Heart left ventricle (tissue), 16 donors: ENCODE results near the gene SLC17A2. TPM values are rescaled to one million over a fixed set of nuclear protein-coding genes. Genes with fewer than 3 reads are reported as not detected.

Experiments used
- ATAC-seq, 4 donors: fragments of 200-7000 bp; cut with Tn5 transposase; one replicate each; pipeline ENCODE4 v1.9.1; 2020 to 2022; ENCODE audit warnings: moderate library complexity in 4 of 4, mild to moderate bottlenecking in 3 of 4, moderate number of reproducible peaks in 1 of 4
- DNase-seq, 5 donors: peaks; one replicate each; pipeline ENCODE4 v3.0.0-alpha.2; 2020
- H3K27ac ChIP-seq, 12 donors: fragments of 200-600 bp; sonication (generic) in 4 of 12; one replicate each; pipeline versions ENCODE4 v1.5.0 to v1.8.0; 2016 to 2022; ENCODE audit warnings: mild to moderate bottlenecking in 2 of 12
- H3K27me3 ChIP-seq, 9 donors: fragments of 200-600 bp; sonication (generic) in 2 of 9; one replicate each; pipeline versions ENCODE4 v1.5.1 to v1.8.0; 2016 to 2022; ENCODE audit warnings: mild to moderate bottlenecking in 3 of 9
- H3K36me3 ChIP-seq, 9 donors: fragments of 200-600 bp; sonication (generic) in 2 of 9; one replicate each; pipeline versions ENCODE4 v1.5.0 to v1.8.0; 2018 to 2022; ENCODE audit warnings: mild to moderate bottlenecking in 2 of 9
- H3K4me1 ChIP-seq, 12 donors: fragments of 200-600 bp; sonication (generic) in 4 of 12; one replicate each; pipeline versions ENCODE4 v1.5.0 to v1.8.0; 2016 to 2022; ENCODE audit warnings: mild to moderate bottlenecking in 3 of 12
- H3K4me3 ChIP-seq, 12 donors: fragments of 200-600 bp; sonication (generic) in 4 of 12; one replicate each; pipeline versions ENCODE4 v1.5.0 to v1.8.0; 2017 to 2022; ENCODE audit warnings: mild to moderate bottlenecking in 9 of 12, moderate library complexity in 4 of 12
- H3K9me3 ChIP-seq, 12 donors: fragments of 200-600 bp; sonication (generic) in 4 of 12; one replicate each; pipeline versions ENCODE4 v1.5.0 to v1.8.0; 2016 to 2022; ENCODE audit warnings: mild to moderate bottlenecking in 1 of 12
- POLR2A ChIP-seq, 2 donors: fragments of 450-650 bp; IDR thresholded peaks; one replicate each; pipeline ENCODE4 v1.6.1; 2017; ENCODE audit warnings: antibody characterized with exemption in 2 of 2, mild to moderate bottlenecking in 2 of 2, moderate library complexity in 2 of 2
- WGBS, 4 donors: extraction: QIAGEN DNeasy Blood & Tissue Kit in 2 of 4; methylation state at CpG; one replicate each; pipeline versions ENCODE4 v1.1.5 to v1.1.7; 2013 to 2018; 5-methylcytosine and 5-hydroxymethylcytosine counted together
- intact Hi-C, 10 donors: fragments of 100-400 bp; cut with DNase I; formaldehyde crosslinking; loops; one replicate each; pipeline versions ENCODE4 v1.11.1 to v1.14.2; 2022
- polyA plus RNA-seq, 2 donors: library from polyadenylated mRNA; stranded (reverse); fragments of 200-250 nt; gene quantifications; one replicate each; pipeline ENCODE4 v1.2.3, GENCODE V29; 2013
- total RNA-seq, 9 donors: library from RNA; depleted of rRNA in 2 of 9; stranded (reverse); fragments of >200 nt in 2 of 9; fragmentation: NEBNext Ultra II Directional in 3 of 9; extraction: Animal tissue kit (Norgen Biotek cat#: 25700) in 3 of 9; gene quantifications; one replicate each; pipeline versions ENCODE4 v1.1.0 to v1.2.4, GENCODE V29; 2016 to 2023
- TF ChIP-seq, protein P1 (sequence below), 12 donors: fragments of 200-600 bp; sonication (generic) in 4 of 12; IDR thresholded peaks; one replicate each; pipeline versions ENCODE4 v1.5.0 to v1.8.0; 2018 to 2022; ENCODE audit warnings: antibody characterized with exemption in 12 of 12, mild to moderate bottlenecking in 5 of 12
- donor health status: ischemic (EF 13 %, LVEDD 7.1; RV severe dilation, severe dysfunction).
- donor health status: healthy with polysubstance abuse.
- donor health status: DM: no; HTN: yes; CAD: no.
- donor health status: DM: no; HTN: no; CAD: no.
- donor health status: ischemic (EF 25% LVEDD 6.9; RV normal size, moderate dysfunction).
- donor health status: ischemic (EF 25% LVEDD 5.7; RV mildly dilated, moderate dysfunction).
- donor health status: healthy.
- donor health status: DM: yes; HTN: yes; CAD: no.
- donor health status: ischemic (EF 35%, LVEDD 5.7; RV mildly dilated, moderate dysfunction).
- donor health status: nonischemic (EF 11% LVEDD 7.7; RV severe dilation, severe dysfunction).
- donor health status: DM: yes; HTN: yes; CAD: no.
- donor health status: PGD.
- donor health status: ischemic (EF 29% LVEDD 5.4; RV normal size, mild dysfunction).
- donor health status: nonischemic (EF 23%, LVEDD 6.1; RV moderate dilation, normal function).

The SLC17A2 gene
- total and polyA plus RNA-seq, 11 donors: not detected

DNA sequence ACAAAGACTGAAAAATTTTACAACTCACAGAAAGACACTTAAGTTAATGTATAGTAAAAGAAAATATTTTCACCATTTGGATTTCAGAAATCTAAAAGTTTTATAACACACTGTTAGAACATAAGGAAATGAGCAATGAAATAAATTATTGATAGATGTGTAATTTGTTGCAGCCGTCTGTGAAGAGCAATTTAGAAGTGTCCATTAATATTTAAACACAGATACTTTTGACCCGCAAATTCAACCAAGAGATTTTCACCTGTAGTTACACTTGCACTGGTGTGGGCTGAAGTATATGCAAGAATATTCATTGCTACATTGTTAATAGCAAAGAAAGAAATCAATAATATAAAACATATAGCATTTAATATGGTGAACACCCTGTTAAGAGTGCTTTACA lies 41.9 kb downstream of the SLC17A2 start:
- intact Hi-C loops: loop anchor here in 1 of 10 donors (10.0 kb wide), 1 partner anchor 94 kb away; no protein-coding TSS in a partner anchor
- Histone ChIP-seq H3K4me3 (no peak overlapping the region), H3K9me3 (no peaks in the 10 kb centered on the region), H3K27me3 (no peaks in the 10 kb centered on the region), H3K36me3 (no peaks in the 10 kb centered on the region), H3K27ac (no peak overlapping the region), H3K4me1 (no peaks in the 10 kb centered on the region)
- 85 to 89% (median 85%) methylated on average over 2 of the region's 2 CpGs for WGBS, 4 donors
- no peak for TF ChIP-seq POLR2A (IDR thresholded peaks at IDR 0.05)
- TF ChIP-seq, protein P1, sequence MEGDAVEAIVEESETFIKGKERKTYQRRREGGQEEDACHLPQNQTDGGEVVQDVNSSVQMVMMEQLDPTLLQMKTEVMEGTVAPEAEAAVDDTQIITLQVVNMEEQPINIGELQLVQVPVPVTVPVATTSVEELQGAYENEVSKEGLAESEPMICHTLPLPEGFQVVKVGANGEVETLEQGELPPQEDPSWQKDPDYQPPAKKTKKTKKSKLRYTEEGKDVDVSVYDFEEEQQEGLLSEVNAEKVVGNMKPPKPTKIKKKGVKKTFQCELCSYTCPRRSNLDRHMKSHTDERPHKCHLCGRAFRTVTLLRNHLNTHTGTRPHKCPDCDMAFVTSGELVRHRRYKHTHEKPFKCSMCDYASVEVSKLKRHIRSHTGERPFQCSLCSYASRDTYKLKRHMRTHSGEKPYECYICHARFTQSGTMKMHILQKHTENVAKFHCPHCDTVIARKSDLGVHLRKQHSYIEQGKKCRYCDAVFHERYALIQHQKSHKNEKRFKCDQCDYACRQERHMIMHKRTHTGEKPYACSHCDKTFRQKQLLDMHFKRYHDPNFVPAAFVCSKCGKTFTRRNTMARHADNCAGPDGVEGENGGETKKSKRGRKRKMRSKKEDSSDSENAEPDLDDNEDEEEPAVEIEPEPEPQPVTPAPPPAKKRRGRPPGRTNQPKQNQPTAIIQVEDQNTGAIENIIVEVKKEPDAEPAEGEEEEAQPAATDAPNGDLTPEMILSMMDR (IDR thresholded peaks at IDR 0.05): no peak
- DNase-seq: no peak
- no peak for ATAC-seq

GRCh38 chr6:25886066-25886465 lies 44.4 kb downstream of the SLC17A2 start:
- H3K36me3 ChIP-seq: no peaks in the 10 kb centered on the region
- no peak for ATAC-seq
- 92 to 95% (median 92%) methylated on average over 2 of the region's 2 CpGs for WGBS, 4 donors
- no peak overlapping the region for H3K27ac ChIP-seq
- peaks cover 0 to 6% (median 0%) of the 10 kb centered on the region in 12 donors for H3K4me1 ChIP-seq
- no peak for DNase-seq
- no peaks in the 10 kb centered on the region for H3K9me3 ChIP-seq
- H3K4me3 ChIP-seq: no peak overlapping the region
- intact Hi-C loops: loop anchor here in 1 of 10 donors (10.0 kb wide), 1 partner anchor 91 kb away; no protein-coding TSS in a partner anchor
- TF ChIP-seq POLR2A (IDR thresholded peaks at IDR 0.05): no peak
- TF ChIP-seq, protein P1 (IDR thresholded peaks at IDR 0.05): no peak
- H3K27me3 ChIP-seq: peaks cover 0 to 7% (median 0%) of the 10 kb centered on the region in 9 donors

DNA sequence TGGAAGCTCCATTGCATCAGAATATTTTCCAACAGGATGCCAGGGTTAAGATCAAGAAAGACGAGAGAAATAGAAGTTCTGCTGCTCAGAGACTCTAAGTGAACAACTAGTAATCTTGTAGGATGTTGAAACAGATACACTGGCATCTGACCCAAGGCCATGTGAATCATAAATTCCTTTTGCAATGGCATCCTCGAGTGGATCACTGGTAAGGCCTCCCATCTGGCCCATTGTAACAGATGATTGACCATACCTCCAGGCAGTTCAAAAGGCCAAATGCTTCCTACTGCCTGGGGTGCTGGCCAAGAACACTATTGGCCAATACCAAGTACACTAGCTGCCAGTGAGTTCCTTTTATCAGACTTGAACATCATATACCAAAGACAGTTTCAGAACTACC lies 46.5 kb downstream of the SLC17A2 start:
- intact Hi-C loops: loop anchor here in 1 of 10 donors (10.0 kb wide), 1 partner anchor 89 kb away; no protein-coding TSS in a partner anchor
- 54 to 61% (median 56%) methylated on average over 2 of the region's 2 CpGs for WGBS, 4 donors
- ATAC-seq: no peak

DNA sequence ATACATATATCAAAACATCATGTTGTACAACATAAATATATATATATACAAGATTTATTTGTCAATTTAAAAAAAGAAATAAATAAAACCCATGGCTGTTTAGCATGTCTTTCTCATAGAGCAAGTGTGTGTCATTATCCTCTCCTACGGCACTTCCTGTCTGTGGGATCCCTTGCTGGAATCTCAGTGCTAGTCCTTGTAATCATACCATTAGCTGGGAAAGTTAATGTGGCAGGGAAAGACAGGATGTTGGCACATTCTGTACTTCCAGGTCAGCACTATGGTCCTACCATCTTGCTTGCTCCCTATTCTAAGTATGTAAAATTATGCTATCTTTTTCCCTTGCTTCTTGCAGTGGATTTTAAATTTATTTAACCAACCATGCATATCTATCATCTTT lies 47.0 kb downstream of the SLC17A2 start:
- Histone ChIP-seq H3K4me1 (peaks cover 0 to 6% (median 0%) of the 10 kb centered on the region in 12 donors), H3K36me3 (no peaks in the 10 kb centered on the region), H3K4me3 (no peak overlapping the region), H3K27ac (no peak overlapping the region), H3K9me3 (no peaks in the 10 kb centered on the region), H3K27me3 (peaks cover 0 to 7% (median 0%) of the 10 kb centered on the region in 9 donors)
- DNase-seq: no peak
- 78 to 92% (median 80%) methylated on average over 1 of the region's 1 CpG for WGBS, 4 donors
- TF ChIP-seq POLR2A (IDR thresholded peaks at IDR 0.05): no peak
- TF ChIP-seq, protein P1 (IDR thresholded peaks at IDR 0.05): no peak
- no peak for ATAC-seq
- intact Hi-C loops: loop anchor here in 1 of 10 donors (10.0 kb wide), 1 partner anchor 89 kb away; no protein-coding TSS in a partner anchor

More for the DNA sequence above, 46.5 kb downstream of the SLC17A2 start:
- TF ChIP-seq, protein P1 (IDR thresholded peaks at IDR 0.05): no peak
- TF ChIP-seq POLR2A (IDR thresholded peaks at IDR 0.05): no peak
- no peak overlapping the region for H3K27ac ChIP-seq
- DNase-seq: no peak
- H3K4me3 ChIP-seq: no peak overlapping the region
- H3K27me3 ChIP-seq: peaks cover 0 to 7% (median 0%) of the 10 kb centered on the region in 9 donors
- peaks cover 0 to 6% (median 0%) of the 10 kb centered on the region in 12 donors for H3K4me1 ChIP-seq
- H3K9me3 ChIP-seq: no peaks in the 10 kb centered on the region
- no peaks in the 10 kb centered on the region for H3K36me3 ChIP-seq
